ENCODE measurements around the gene GSK3B. TPM values are rescaled to one million over a fixed set of nuclear protein-coding genes. Genes with fewer than 3 reads are reported as not detected.
A peak's percentile ranks its signal among the peaks of the same experiment; 100 is the strongest.

GSK3B gene
- total and polyA plus RNA-seq, 10 of the 15 experiments (the other 5 are each of a cell fraction or from before 2014, with no cell fraction given): 8.5 to 49.8 (median 25.5) TPM

DNA sequence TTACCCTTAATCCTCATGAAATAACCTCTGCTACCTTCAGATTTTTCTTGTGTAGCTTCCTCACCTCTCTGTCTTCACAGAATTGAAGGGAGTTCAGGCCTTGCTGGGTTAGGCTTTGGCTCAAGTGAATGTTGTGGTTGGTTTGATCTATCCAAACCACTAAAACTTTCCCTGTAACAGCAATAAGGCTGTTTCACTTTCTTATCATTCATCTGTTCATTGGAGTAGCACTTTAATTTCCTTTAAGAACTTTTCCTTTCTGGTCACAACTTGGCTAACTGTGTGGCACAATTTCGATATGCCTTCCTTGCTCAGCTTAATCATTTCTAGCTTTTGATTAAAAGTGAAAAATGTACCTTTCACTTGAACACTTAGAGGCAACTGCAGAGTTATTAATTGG, 182.5 kb downstream of the GSK3B start:
- H3K4me2 ChIP-seq (ENCODE audit: control insufficient read depth, insufficient read depth): no peak overlapping the region
- in situ Hi-C loops (cut with MboI): no loop called here
- ChIA-PET CTCF (interaction anchor here (0.6 to 1.4 kb wide), 5 partner anchors 8 to 1851 kb away, joined by 3 read pairs; no protein-coding TSS in a partner anchor), POLR2A (interaction anchor here (0.7 to 1.1 kb wide), 3 partner anchors 18 to 183 kb away, joined by 3 to 5 read pairs (median 3); no protein-coding TSS in a partner anchor), SMC1A (ENCODE audit: uncharacterized antibody, unreplicated experiment) (interaction anchor here (0.7 to 1.4 kb wide), 8 partner anchors 8 to 235 kb away, joined by 3 to 7 read pairs (median 4); no protein-coding TSS in a partner anchor), RAD21 (ENCODE audit: unreplicated experiment) (interaction anchor here (1.0 to 1.5 kb wide), 4 partner anchors 18 to 235 kb away, joined by 3 to 4 read pairs (median 3); no protein-coding TSS in a partner anchor)
- BruUV-seq (replicated peaks): no TSS peak
- 0% methylated on average over 1 of the region's 1 CpG for WGBS (ENCODE audit: insufficient coverage, insufficient replicate concordance, low lambda C conversion rate, missing lambda C conversion rate)
- H3K4me1 ChIP-seq (ENCODE audit: control insufficient read depth, insufficient read depth, low read length): peaks cover 8% of the 10 kb centered on the region
- no peak overlapping the region for H2AFZ ChIP-seq (ENCODE audit: control insufficient read depth, low read depth, low read length)
- peak overlapping the region; percentile 24; the same call in 1 of the 2 replicates for H3K27ac ChIP-seq (ENCODE audit: control insufficient read depth, insufficient read depth)
- no peaks in the 10 kb centered on the region for H3K27me3 ChIP-seq (replicated peaks in 1 of 2; ENCODE audit: control insufficient read depth in 2 of 2, insufficient read depth in 2 of 2, low read length in 1 of 2)
- H3K79me2 ChIP-seq (ENCODE audit: control insufficient read depth, insufficient read depth, low read length): no peaks in the 10 kb centered on the region
- H3K9ac ChIP-seq (ENCODE audit: control insufficient read depth, insufficient read depth, low read length): no peak overlapping the region
- peaks cover 0 to 11% of the 10 kb centered on the region in 2 experiments; a peak in 1 of 4 replicates for H3K36me3 ChIP-seq (ENCODE audit: control insufficient read depth in 2 of 2, insufficient read depth in 2 of 2, low read length in 1 of 2)
- peak; percentile 81 for ATAC-seq
- no peak overlapping the region for H3K4me3 ChIP-seq
- FAIRE-seq: peak; percentile 31
- no peaks in the 10 kb centered on the region for H3K9me3 ChIP-seq (replicated peaks; ENCODE audit: control insufficient read depth, insufficient read depth, low read length)
- peak; percentile 12 for DNase-seq (ENCODE audit: low read depth, low spot score)
- H4K20me1 ChIP-seq (ENCODE audit: control insufficient read depth, insufficient read depth): no peaks in the 10 kb centered on the region
- TF ChIP-seq NFIC (IDR thresholded peaks at IDR 0.05; ENCODE audit: low read depth, low read length) (peak; percentile 24; the same call in 1 of the 2 replicates), IRF4 (IDR thresholded peaks at IDR 0.05; ENCODE audit: low read depth, low read length) (no peak), RUNX3 (IDR thresholded peaks at IDR 0.05; ENCODE audit: low read length) (peak; percentile 77), ASH2L (IDR thresholded peaks at IDR 0.05; ENCODE audit: borderline replicate concordance, low read depth) (no peak), TCF7 (IDR thresholded peaks at IDR 0.05; ENCODE audit: borderline replicate concordance) (peak; percentile 58), POLR2AphosphoS2 (IDR thresholded peaks at IDR 0.05; ENCODE audit: low read depth, low read length) (no peak)
- intact Hi-C loops (cut with micrococcal nuclease; ENCODE audit: unreplicated experiment): no loop called here

- Histone ChIP-seq H3K27me3 (replicated peaks in 1 of 2; ENCODE audit: control insufficient read depth in 2 of 2, insufficient read depth in 2 of 2, low read length in 1 of 2) (no peaks in the 10 kb centered on the region), H3K9me3 (replicated peaks; ENCODE audit: control insufficient read depth, insufficient read depth, low read length) (no peaks in the 10 kb centered on the region), H3K4me1 (ENCODE audit: control insufficient read depth, insufficient read depth, low read length) (no peaks in the 10 kb centered on the region), H4K20me1 (ENCODE audit: control insufficient read depth, insufficient read depth) (no peaks in the 10 kb centered on the region), H3K4me2 (ENCODE audit: control insufficient read depth, insufficient read depth) (no peak overlapping the region), H3K4me3 (no peak overlapping the region), H3K79me2 (ENCODE audit: control insufficient read depth, insufficient read depth, low read length) (no peaks in the 10 kb centered on the region), H3K36me3 (ENCODE audit: control insufficient read depth in 2 of 2, insufficient read depth in 2 of 2, low read length in 1 of 2) (peaks cover 0 to 10% of the 10 kb centered on the region in 2 experiments; a peak in 1 of 4 replicates), H2AFZ (ENCODE audit: control insufficient read depth, low read depth, low read length) (no peak overlapping the region), H3K9ac (ENCODE audit: control insufficient read depth, insufficient read depth, low read length) (no peak overlapping the region), H3K27ac (ENCODE audit: control insufficient read depth, insufficient read depth) (no peak overlapping the region)
- DNase-seq (ENCODE audit: low read depth, low spot score): no peak
- FAIRE-seq: no peak
- ChIA-PET SMC1A (ENCODE audit: uncharacterized antibody, unreplicated experiment) (interaction anchor here (1.1 to 1.4 kb wide), 2 partner anchors 9 to 20 kb away, joined by 3 to 9 read pairs; no protein-coding TSS in a partner anchor), RAD21 (ENCODE audit: unreplicated experiment) (no interaction called here), POLR2A (no interaction called here), CTCF (interaction anchor here (1.0 to 1.1 kb wide), 2 partner anchors 12 to 21 kb away, joined by 3 read pairs; no protein-coding TSS in a partner anchor)
- TF ChIP-seq RB1 (IDR thresholded peaks at IDR 0.05; ENCODE audit: borderline replicate concordance) (no peak), ZNF384 (IDR thresholded peaks at IDR 0.05; ENCODE audit: borderline replicate concordance, low read depth, low read length) (no peak), NRF1 (conservative IDR thresholded peaks at IDR 0.05; ENCODE audit: low read depth, low read length) (no peak), GATAD2B (conservative IDR thresholded peaks at IDR 0.05; ENCODE audit: low read depth) (no peak), TCF12 (IDR thresholded peaks at IDR 0.05; ENCODE audit: low read depth, low read length) (no peak), MTA2 (IDR thresholded peaks at IDR 0.05; ENCODE audit: low read depth) (no peak), POLR2A (IDR thresholded peaks at IDR 0.05; ENCODE audit: low read depth, low read length) (no peak), GABPA (IDR thresholded peaks at IDR 0.05; ENCODE audit: low read depth) (no peak), CBX3 (IDR thresholded peaks at IDR 0.05; ENCODE audit: borderline replicate concordance, low read depth) (no peak)
- TF ChIP-seq, protein P1, sequence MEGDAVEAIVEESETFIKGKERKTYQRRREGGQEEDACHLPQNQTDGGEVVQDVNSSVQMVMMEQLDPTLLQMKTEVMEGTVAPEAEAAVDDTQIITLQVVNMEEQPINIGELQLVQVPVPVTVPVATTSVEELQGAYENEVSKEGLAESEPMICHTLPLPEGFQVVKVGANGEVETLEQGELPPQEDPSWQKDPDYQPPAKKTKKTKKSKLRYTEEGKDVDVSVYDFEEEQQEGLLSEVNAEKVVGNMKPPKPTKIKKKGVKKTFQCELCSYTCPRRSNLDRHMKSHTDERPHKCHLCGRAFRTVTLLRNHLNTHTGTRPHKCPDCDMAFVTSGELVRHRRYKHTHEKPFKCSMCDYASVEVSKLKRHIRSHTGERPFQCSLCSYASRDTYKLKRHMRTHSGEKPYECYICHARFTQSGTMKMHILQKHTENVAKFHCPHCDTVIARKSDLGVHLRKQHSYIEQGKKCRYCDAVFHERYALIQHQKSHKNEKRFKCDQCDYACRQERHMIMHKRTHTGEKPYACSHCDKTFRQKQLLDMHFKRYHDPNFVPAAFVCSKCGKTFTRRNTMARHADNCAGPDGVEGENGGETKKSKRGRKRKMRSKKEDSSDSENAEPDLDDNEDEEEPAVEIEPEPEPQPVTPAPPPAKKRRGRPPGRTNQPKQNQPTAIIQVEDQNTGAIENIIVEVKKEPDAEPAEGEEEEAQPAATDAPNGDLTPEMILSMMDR (IDR thresholded peaks at IDR 0.05 in 2 of 3, conservative IDR thresholded peaks at IDR 0.05 in 1 of 3; ENCODE audit: control insufficient read depth in 2 of 3, extremely low read depth in 1 of 3, insufficient read depth in 1 of 3, low read depth in 3 of 3, low read length in 3 of 3): no peak
- intact Hi-C loops (cut with micrococcal nuclease; ENCODE audit: unreplicated experiment) (no loop called here), in situ Hi-C loops (cut with MboI) (no loop called here)
- ATAC-seq: no peak
- 71% methylated on average over 3 of the region's 3 CpGs for WGBS (ENCODE audit: insufficient coverage, insufficient replicate concordance, low lambda C conversion rate, missing lambda C conversion rate)
- no TSS peak for BruUV-seq (replicated peaks)
These were observed 192.2 kb downstream of the GSK3B start for GRCh38 chr3:119902061-119902460.
